ENCODE results near the gene LILRA1. TPM values are rescaled to one million over a fixed set of nuclear protein-coding genes. Genes with fewer than 3 reads are reported as not detected.
"Not testable (repeated sequence)": the region's sequence is repeated elsewhere in the genome, so short reads cannot be mapped to it uniquely, and the experiment has no call there.

LILRA1 gene
- total RNA-seq, 2 donors from 2014 or later: 0.47 TPM; not detected in 1

- H3K36me3 ChIP-seq: no peaks in the 10 kb centered on the region
- H3K4me3 ChIP-seq: no peak overlapping the region
- no peaks in the 10 kb centered on the region for H3K4me1 ChIP-seq
- no peaks in the 10 kb centered on the region for H3K9me3 ChIP-seq
- no peak for DNase-seq (ENCODE audit: low spot score)
- TF ChIP-seq, protein P1, sequence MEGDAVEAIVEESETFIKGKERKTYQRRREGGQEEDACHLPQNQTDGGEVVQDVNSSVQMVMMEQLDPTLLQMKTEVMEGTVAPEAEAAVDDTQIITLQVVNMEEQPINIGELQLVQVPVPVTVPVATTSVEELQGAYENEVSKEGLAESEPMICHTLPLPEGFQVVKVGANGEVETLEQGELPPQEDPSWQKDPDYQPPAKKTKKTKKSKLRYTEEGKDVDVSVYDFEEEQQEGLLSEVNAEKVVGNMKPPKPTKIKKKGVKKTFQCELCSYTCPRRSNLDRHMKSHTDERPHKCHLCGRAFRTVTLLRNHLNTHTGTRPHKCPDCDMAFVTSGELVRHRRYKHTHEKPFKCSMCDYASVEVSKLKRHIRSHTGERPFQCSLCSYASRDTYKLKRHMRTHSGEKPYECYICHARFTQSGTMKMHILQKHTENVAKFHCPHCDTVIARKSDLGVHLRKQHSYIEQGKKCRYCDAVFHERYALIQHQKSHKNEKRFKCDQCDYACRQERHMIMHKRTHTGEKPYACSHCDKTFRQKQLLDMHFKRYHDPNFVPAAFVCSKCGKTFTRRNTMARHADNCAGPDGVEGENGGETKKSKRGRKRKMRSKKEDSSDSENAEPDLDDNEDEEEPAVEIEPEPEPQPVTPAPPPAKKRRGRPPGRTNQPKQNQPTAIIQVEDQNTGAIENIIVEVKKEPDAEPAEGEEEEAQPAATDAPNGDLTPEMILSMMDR (IDR thresholded peaks at IDR 0.05): no peak
- no peaks in the 10 kb centered on the region for H3K27me3 ChIP-seq
- no peak overlapping the region for H3K27ac ChIP-seq
Observed at GRCh38 chr19:54570316-54570715, 23.1 kb upstream of the LILRA1 start.

DNA sequence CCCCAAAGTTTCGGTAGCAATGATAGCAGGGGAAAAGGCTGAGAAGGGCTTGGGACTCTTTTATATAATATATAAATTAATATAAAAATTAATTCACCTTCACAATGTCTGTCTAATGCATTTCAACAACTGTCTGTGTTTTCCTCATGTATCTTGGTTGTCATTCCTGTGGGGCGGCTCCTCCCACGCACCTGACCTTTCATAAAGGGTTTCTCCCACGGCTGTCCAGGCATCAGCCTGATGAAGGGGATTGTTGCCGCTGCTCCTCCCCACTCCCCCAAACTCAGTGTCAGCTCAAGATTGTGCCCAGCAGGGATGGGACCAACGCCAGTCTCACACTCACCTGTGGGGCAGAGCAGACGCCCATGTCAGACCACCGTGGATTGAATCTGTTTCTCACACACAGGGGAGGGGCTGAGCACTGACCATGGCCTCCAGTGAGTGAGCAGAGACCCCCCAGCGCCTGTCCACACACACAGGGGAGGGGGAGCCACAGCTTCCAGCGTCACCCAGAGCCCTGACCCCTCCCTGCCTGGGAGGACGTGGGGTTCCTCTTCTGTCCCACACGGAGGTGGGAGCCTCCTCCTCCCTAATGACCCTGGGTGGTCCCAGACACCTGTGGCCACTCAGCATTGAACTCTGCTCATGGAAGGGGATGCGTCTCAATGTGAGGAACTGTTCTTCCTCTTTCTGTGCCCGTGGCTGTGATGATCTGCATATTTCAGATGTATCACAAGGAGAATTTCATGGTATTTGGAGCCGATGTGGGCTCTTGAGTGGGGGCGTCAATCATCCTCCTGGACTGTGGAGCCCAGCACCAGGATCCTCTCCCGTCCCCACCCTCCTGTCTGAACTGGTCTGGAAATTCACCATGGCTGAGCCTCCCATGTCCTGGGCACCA is 21.5 kb upstream of the LILRA1 start:
- H3K4me3 ChIP-seq; H3K9me3 ChIP-seq; DNase-seq (ENCODE audit: low spot score); H3K36me3 ChIP-seq; H3K27me3 ChIP-seq; H3K27ac ChIP-seq; H3K4me1 ChIP-seq: not testable (repeated sequence)

GRCh38 chr19:54572696-54573311 is 20.6 kb upstream of the LILRA1 start:
- no peak overlapping the region for H3K27ac ChIP-seq
- no peaks in the 10 kb centered on the region for H3K36me3 ChIP-seq
- H3K4me1 ChIP-seq: no peaks in the 10 kb centered on the region
- H3K4me3 ChIP-seq: no peak overlapping the region
- H3K27me3 ChIP-seq: no peaks in the 10 kb centered on the region
- no peak for DNase-seq (ENCODE audit: low spot score)
- TF ChIP-seq, protein P1 (IDR thresholded peaks at IDR 0.05): no peak
- no peaks in the 10 kb centered on the region for H3K9me3 ChIP-seq

- no peaks in the 10 kb centered on the region for H3K9me3 ChIP-seq
- no peaks in the 10 kb centered on the region for H3K36me3 ChIP-seq
- TF ChIP-seq, protein P1 (IDR thresholded peaks at IDR 0.05): no peak
- DNase-seq (ENCODE audit: low spot score): no peak
- H3K4me3 ChIP-seq: peak within 1 kb of the TSS in 1 of 2 donors; percentile 1
- no peaks in the 10 kb centered on the region for H3K27me3 ChIP-seq
- no peak within 1 kb of the TSS for H3K27ac ChIP-seq
- no peaks in the 10 kb centered on the region for H3K4me1 ChIP-seq
Observed at GRCh38 chr19:54573330-54573872, 20.0 kb upstream of the LILRA1 start, which contains the start of gene LILRA2. TSS of gene LILRA2 (plus strand) at chr19:54573790. CDS start at chr19:54573879, 89 bp downstream.

DNA sequence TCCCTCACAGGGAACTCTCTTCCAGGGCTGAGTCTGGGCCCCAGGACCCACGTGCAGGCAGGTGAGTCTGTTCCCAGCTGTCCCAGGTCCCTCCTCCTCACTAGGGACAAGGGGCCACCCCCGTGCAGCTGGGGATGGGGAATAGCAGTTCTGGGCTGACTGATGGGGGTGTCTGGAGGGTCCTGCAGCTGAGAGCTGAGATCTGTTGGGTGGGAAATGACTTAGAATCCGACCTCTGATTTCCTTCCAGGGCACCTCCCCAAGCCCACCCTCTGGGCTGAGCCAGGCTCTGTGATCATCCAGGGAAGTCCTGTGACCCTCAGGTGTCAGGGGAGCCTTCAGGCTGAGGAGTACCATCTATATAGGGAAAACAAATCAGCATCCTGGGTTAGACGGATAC is 19.4 kb upstream of the LILRA1 start:
- no peaks in the 10 kb centered on the region for H3K27me3 ChIP-seq
- DNase-seq (ENCODE audit: low spot score): no peak
- TF ChIP-seq, protein P1 (IDR thresholded peaks at IDR 0.05): no peak
- no peaks in the 10 kb centered on the region for H3K9me3 ChIP-seq
- no peak overlapping the region for H3K27ac ChIP-seq
- no peak overlapping the region for H3K4me3 ChIP-seq
- no peaks in the 10 kb centered on the region for H3K4me1 ChIP-seq
- H3K36me3 ChIP-seq: no peaks in the 10 kb centered on the region

DNA sequence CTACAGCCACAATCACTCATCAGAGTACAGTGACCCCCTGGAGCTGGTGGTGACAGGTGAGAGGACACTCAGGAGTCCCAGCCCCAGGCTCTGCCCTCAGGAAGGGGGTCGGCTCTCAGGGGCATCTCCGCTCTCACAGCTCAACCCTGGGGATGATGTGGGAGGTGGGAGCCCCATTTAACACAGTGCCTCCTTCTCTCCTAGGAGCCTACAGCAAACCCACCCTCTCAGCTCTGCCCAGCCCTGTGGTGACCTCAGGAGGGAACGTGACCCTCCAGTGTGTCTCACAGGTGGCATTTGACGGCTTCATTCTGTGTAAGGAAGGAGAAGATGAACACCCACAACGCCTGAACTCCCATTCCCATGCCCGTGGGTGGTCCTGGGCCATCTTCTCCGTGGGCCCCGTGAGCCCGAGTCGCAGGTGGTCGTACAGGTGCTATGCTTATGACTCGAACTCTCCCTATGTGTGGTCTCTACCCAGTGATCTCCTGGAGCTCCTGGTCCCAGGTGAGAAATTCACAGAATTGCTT is 18.8 kb upstream of the LILRA1 start:
- no peak for DNase-seq (ENCODE audit: low spot score)
- Histone ChIP-seq H3K27ac (no peak overlapping the region), H3K4me1 (no peaks in the 10 kb centered on the region), H3K36me3 (no peaks in the 10 kb centered on the region), H3K27me3 (no peaks in the 10 kb centered on the region), H3K9me3 (no peaks in the 10 kb centered on the region), H3K4me3 (no peak overlapping the region)
- TF ChIP-seq, protein P1 (IDR thresholded peaks at IDR 0.05): no peak

DNA sequence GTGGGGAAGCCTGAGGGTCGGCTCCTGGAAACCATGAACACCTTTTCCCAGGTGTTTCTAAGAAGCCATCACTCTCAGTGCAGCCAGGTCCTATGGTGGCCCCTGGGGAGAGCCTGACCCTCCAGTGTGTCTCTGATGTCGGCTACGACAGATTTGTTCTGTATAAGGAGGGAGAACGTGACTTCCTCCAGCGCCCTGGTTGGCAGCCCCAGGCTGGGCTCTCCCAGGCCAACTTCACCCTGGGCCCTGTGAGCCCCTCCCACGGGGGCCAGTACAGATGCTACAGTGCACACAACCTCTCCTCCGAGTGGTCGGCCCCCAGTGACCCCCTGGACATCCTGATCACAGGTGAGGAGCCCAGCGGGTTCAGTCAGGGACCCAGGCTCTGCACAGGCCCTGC is 18.2 kb upstream of the LILRA1 start:
- not testable (repeated sequence) for H3K4me1 ChIP-seq; DNase-seq (ENCODE audit: low spot score); H3K4me3 ChIP-seq; H3K9me3 ChIP-seq; H3K36me3 ChIP-seq; H3K27me3 ChIP-seq; H3K27ac ChIP-seq
